ENCODE measurements around the gene KCMF1. TPM values are rescaled to one million over a fixed set of nuclear protein-coding genes. Genes with fewer than 3 reads are reported as not detected.

The KCMF1 gene
- total RNA-seq, 1 donor from 2014 or later = 62.1 TPM

DNA sequence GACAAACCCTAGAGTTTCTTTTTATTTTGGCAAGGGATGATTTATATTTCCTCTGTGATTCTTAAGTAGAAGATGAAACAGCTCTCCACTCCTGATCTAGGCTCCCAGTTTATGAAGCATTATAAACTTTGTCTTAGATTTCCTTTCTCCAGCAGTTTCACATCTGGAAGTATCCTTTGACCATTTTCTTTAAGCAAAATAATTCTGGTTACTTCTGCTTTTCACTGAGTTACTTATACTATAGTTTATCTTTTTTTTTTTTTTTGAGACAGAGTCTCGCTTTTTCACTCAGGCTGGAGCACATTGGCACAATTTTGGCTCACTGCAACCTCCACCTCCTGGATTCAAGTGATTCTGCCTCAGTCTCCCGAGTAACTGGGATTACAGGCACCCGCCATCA is 45.5 kb downstream of the KCMF1 start:
- H3K4me1 Mint-ChIP-seq (ENCODE audit: low read depth) = peaks cover 42% of the 10 kb centered on the region
- no peaks in the 10 kb centered on the region for H3K27me3 Mint-ChIP-seq
- no peak overlapping the region for H3K4me3 Mint-ChIP-seq (ENCODE audit: low read depth)
- no peak overlapping the region for H3K27ac Mint-ChIP-seq
- DNase-seq (ENCODE audit: low spot score, unreplicated experiment) = no peak
- H3K36me3 Mint-ChIP-seq (ENCODE audit: insufficient read depth) = peaks cover 2% of the 10 kb centered on the region
- TF ChIP-seq, protein P1, sequence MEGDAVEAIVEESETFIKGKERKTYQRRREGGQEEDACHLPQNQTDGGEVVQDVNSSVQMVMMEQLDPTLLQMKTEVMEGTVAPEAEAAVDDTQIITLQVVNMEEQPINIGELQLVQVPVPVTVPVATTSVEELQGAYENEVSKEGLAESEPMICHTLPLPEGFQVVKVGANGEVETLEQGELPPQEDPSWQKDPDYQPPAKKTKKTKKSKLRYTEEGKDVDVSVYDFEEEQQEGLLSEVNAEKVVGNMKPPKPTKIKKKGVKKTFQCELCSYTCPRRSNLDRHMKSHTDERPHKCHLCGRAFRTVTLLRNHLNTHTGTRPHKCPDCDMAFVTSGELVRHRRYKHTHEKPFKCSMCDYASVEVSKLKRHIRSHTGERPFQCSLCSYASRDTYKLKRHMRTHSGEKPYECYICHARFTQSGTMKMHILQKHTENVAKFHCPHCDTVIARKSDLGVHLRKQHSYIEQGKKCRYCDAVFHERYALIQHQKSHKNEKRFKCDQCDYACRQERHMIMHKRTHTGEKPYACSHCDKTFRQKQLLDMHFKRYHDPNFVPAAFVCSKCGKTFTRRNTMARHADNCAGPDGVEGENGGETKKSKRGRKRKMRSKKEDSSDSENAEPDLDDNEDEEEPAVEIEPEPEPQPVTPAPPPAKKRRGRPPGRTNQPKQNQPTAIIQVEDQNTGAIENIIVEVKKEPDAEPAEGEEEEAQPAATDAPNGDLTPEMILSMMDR (IDR thresholded peaks at IDR 0.05; ENCODE audit: unreplicated experiment) = no peak
- no peaks in the 10 kb centered on the region for H3K9me3 Mint-ChIP-seq (ENCODE audit: low read depth)

DNA sequence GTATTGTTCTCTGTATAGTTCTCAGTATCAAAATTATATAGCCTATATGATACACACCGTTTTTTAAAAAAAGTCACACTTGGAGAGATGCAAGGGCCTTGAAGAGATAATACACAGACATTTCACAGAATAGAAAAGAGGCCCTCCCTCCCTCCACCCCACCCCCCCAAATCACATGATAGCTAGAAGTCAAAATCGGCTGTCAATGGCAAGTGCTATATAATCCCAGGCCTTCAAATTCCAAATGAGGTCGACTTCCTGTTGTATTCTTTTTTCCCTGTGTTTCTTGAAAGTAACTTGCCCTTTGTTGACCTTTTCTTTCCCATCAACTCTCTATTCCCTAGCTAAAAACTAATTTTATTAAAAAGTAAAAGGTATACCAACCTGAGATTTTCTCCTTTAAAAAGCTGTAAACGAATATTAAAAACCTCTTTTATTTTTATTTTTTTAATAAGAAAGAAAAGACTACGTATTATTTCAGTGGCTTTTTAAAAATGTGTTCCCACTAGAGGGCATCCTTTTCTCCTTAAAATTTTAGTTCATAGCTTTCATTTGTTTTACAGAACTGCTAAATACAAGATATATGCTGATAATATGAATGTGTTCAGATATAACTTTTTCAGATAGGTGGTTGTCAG is 46.6 kb downstream of the KCMF1 start:
- no peak overlapping the region for H3K4me3 Mint-ChIP-seq (ENCODE audit: low read depth)
- H3K36me3 Mint-ChIP-seq (ENCODE audit: insufficient read depth) = peaks cover 6% of the 10 kb centered on the region
- no peaks in the 10 kb centered on the region for H3K9me3 Mint-ChIP-seq (ENCODE audit: low read depth)
- TF ChIP-seq, protein P1 (IDR thresholded peaks at IDR 0.05; ENCODE audit: unreplicated experiment) = peak; percentile 50
- no peaks in the 10 kb centered on the region for H3K27me3 Mint-ChIP-seq
- peak overlapping the region; percentile 89 for H3K27ac Mint-ChIP-seq
- DNase-seq (ENCODE audit: low spot score, unreplicated experiment) = no peak
- peaks cover 36% of the 10 kb centered on the region for H3K4me1 Mint-ChIP-seq (ENCODE audit: low read depth)

DNA sequence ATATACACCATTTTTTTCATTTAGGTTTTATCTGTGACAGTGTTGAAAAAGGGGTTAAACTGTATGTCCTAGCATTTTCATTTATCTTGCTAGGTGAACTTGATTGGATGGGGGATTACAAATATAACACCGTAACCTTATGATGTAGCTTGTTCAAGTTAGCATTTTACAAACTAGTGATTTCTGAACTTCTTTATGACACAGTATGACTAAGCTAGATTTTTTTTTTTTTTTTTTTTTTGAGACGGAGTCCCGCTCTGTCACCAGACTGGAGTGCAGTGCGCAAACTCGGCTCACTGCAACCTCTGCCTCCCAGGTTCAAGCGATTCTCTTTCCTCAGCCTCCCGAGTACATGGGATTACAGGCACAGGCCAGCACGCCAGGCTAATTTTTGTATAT is 47.1 kb downstream of the KCMF1 start:
- Mint-ChIP-seq H3K36me3 (ENCODE audit: insufficient read depth) (peaks cover 7% of the 10 kb centered on the region), H3K27ac (peak overlapping the region; percentile 89), H3K4me3 (ENCODE audit: low read depth) (no peak overlapping the region), H3K9me3 (ENCODE audit: low read depth) (no peaks in the 10 kb centered on the region), H3K4me1 (ENCODE audit: low read depth) (peaks cover 34% of the 10 kb centered on the region), H3K27me3 (no peaks in the 10 kb centered on the region)
- TF ChIP-seq, protein P1 (IDR thresholded peaks at IDR 0.05; ENCODE audit: unreplicated experiment) = no peak
- no peak for DNase-seq (ENCODE audit: low spot score, unreplicated experiment)

DNA sequence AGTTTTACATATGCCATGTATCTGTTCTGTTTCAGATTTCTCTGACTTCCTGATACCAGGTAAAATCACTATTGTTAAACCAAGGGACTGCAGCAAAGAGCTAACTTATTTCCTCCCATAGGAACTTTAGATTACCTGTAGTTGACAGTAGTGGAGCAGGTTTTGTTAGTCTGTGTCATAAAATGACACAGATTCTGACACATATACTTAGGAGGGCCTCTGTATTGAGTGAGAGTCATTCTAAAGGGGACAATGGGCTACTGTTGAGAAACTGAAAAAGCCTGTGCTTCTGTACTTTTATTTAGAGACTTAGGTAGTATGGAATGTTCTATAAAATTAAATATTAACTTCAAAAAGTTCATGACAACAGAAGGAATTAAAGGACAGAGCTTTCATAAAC is 48.2 kb downstream of the KCMF1 start:
- Mint-ChIP-seq H3K27ac (peak overlapping the region; percentile 91), H3K36me3 (ENCODE audit: insufficient read depth) (peaks cover 12% of the 10 kb centered on the region), H3K9me3 (ENCODE audit: low read depth) (no peaks in the 10 kb centered on the region), H3K4me3 (ENCODE audit: low read depth) (no peak overlapping the region), H3K27me3 (no peaks in the 10 kb centered on the region), H3K4me1 (ENCODE audit: low read depth) (peaks cover 23% of the 10 kb centered on the region)
- TF ChIP-seq, protein P1 (IDR thresholded peaks at IDR 0.05; ENCODE audit: unreplicated experiment) = no peak
- no peak for DNase-seq (ENCODE audit: low spot score, unreplicated experiment)

DNA sequence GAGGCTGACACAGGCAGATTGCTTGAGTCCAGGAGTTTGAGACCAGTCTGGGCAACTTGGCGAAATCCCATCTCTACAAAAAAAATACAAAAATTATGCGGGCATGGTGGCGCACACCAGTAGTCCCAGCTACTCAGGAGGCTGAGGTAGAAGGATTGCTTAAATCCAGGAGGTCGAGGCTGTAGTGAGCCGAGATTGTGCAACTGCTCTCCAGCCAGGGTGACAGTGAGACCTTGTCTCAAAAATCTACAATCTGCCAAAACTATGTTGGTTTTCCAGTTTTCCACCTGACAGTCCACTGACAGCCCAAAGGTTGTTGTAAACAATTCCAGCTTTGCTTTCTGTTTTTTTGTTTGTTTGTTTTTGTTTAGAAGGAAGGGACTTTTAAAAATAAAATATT is 51.3 kb downstream of the KCMF1 start:
- Mint-ChIP-seq H3K27ac (no peak overlapping the region), H3K4me3 (ENCODE audit: low read depth) (no peak overlapping the region), H3K4me1 (ENCODE audit: low read depth) (peaks cover 16% of the 10 kb centered on the region), H3K27me3 (no peaks in the 10 kb centered on the region), H3K36me3 (ENCODE audit: insufficient read depth) (peaks cover 14% of the 10 kb centered on the region), H3K9me3 (ENCODE audit: low read depth) (no peaks in the 10 kb centered on the region)
- TF ChIP-seq, protein P1 (IDR thresholded peaks at IDR 0.05; ENCODE audit: unreplicated experiment) = no peak
- DNase-seq (ENCODE audit: low spot score, unreplicated experiment) = no peak
